Activated naive CD8-positive, alpha-beta T cell (primary cell): ENCODE results near the gene KCTD4.
"Not testable (repeated sequence)": the region's sequence is repeated elsewhere in the genome, so short reads cannot be mapped to it uniquely, and the experiment has no call there.

Experiments used
- H3K27ac Mint-ChIP-seq: one replicate; pipeline ENCODE4 v1.8.0; 2021; ENCODE audit warnings: mixed read lengths
- H3K27me3 Mint-ChIP-seq: one replicate; pipeline ENCODE4 v1.8.0; 2021; ENCODE audit warnings: mixed read lengths
- H3K36me3 Mint-ChIP-seq: one replicate; pipeline ENCODE4 v1.8.0; 2021; ENCODE audit warnings: mixed read lengths
- H3K4me1 Mint-ChIP-seq: one replicate; pipeline ENCODE4 v1.8.0; 2021; ENCODE audit warnings: low read depth, mixed read lengths
- H3K4me3 Mint-ChIP-seq: one replicate; pipeline ENCODE4 v1.8.0; 2021; ENCODE audit warnings: mild to moderate bottlenecking, mixed read lengths
- H3K9me3 Mint-ChIP-seq: one replicate; pipeline ENCODE4 v1.8.0; 2021; ENCODE audit warnings: low read depth, mixed read lengths

KCTD4 gene

DNA sequence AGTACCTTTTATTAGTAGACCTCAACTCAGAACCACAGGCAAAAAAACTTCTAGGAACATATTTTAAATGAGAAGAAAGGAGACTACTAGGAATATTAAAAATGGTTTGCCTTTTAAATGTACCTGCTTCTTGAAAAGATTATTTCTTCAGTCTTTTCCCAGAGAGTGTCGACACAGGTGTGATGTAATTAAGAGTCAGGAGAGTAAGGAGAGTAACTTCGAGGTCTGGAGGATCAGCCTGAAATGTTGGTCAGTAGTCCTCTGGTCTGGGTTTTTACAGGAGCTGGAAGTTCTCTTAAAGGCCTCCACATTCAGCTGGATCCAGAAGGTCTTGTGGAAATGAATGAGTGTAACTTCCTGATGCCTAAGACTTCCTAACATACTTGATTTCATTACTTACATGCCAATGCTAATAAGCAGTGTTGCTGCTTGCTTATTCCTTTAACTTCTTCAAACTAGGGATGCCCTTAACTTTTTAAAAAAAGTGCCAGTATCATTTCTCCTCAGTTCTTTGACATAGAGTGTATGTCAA is at the start of gene KCTD4:
TSS of gene KCTD4 (minus strand) at position 345 of the 532 bp plus-strand sequence. CDS start 6,478 bp downstream, outside the sequence.
- Mint-ChIP-seq H3K4me3 (no peak within 1 kb of the TSS), H3K27me3 (no peaks in the 10 kb centered on the region), H3K36me3 (peaks cover 19% of the 10 kb centered on the region), H3K27ac (peak within 1 kb of the TSS; percentile 42), H3K4me1 (peaks cover 13% of the 10 kb centered on the region), H3K9me3 (no peaks in the 10 kb centered on the region)

- Mint-ChIP-seq H3K4me1 (peaks cover 3% of the 10 kb centered on the region), H3K27me3 (no peaks in the 10 kb centered on the region), H3K36me3 (peaks cover 16% of the 10 kb centered on the region), H3K27ac (no peak overlapping the region), H3K9me3 (no peaks in the 10 kb centered on the region), H3K4me3 (no peak overlapping the region)
Measured at GRCh38 chr13:45249662-45250061, 48.8 kb upstream of the KCTD4 start.

DNA sequence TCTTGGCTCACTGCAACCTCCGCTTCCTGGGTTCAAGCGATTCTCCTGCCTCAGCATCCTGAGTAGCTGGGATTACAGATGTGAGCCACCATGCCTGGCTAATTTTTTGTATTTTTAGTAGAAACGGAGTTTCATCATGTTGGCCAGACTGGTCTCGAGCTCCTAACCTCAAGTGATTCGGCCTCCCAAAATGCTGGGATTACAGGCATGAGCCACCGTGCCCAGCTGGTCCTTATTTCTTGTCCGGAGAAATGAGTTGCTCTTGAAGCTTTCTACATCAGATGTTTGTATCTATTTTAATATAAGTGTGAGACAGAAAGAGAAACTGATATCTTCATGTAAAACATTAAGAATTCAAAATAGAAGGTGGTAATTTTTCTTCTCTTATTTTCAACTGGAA is 43.9 kb upstream of the KCTD4 start:
- not testable (repeated sequence) for H3K27ac Mint-ChIP-seq, H3K9me3 Mint-ChIP-seq, H3K4me3 Mint-ChIP-seq, H3K27me3 Mint-ChIP-seq
- peaks cover 10% of the 10 kb centered on the region for H3K36me3 Mint-ChIP-seq
- peaks cover 13% of the 10 kb centered on the region for H3K4me1 Mint-ChIP-seq

DNA sequence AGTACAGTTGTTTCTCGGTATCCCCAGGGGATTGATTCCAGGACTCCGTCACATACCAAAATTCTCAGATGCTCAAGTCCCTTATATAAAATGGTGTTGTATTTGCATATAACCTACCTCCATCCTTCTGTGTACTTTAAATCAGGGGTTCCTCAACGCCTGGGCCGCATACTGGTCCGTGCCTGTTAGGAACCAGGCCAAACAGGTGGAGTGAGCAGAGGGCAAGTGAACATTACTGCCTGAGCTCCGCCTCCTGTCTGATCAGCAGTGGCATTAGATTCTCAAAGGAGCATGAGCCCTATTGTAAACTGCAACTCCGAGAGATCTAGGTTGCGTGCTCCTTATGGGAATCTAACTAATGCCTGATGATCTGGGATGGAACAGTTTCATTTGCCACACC is 42.2 kb upstream of the KCTD4 start:
- no peak overlapping the region for H3K4me3 Mint-ChIP-seq
- peaks cover 13% of the 10 kb centered on the region for H3K4me1 Mint-ChIP-seq
- H3K27me3 Mint-ChIP-seq: no peaks in the 10 kb centered on the region
- no peaks in the 10 kb centered on the region for H3K9me3 Mint-ChIP-seq
- H3K36me3 Mint-ChIP-seq: peaks cover 11% of the 10 kb centered on the region
- no peak overlapping the region for H3K27ac Mint-ChIP-seq

DNA sequence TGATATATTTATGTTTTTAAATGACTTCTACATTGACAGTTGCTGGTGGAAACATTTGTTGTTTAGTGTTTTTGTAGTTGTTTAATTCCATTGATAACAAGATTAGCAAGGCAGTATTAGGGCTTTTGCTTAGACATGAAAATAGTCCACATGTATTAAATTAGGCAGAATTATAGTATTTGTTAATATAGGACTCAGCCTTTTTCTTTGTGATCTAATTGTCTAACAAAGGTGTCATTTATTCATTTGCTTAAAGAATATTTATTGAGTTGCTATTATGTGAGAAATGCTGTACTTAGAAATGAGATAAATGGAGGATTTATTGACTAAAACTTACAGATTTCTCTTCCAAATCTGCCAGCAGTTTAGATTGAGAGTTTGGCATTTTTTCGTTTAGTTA is 41.7 kb upstream of the KCTD4 start:
- Mint-ChIP-seq H3K27ac (no peak overlapping the region), H3K27me3 (no peaks in the 10 kb centered on the region), H3K4me3 (no peak overlapping the region), H3K4me1 (peaks cover 13% of the 10 kb centered on the region), H3K36me3 (peaks cover 11% of the 10 kb centered on the region), H3K9me3 (no peaks in the 10 kb centered on the region)

DNA sequence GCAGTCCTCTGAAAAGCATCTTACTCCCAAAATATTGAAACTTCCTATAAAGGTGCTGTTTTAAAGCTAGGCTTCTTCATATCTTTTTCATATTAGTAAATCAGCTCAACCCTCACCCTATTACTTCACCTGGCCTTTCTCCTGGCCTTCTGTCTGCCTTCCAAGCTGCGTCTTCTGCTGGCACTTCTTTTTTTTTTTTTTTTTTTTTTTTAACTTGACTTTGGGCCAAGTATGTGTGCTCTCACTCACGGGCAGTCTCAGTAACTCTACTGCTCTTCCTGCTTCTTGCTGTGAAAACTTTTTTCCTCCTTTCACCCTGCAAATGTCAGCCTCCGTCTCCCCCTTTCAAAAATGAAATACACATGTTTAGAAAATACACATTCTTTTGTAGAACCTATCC is 41.2 kb upstream of the KCTD4 start:
- H3K4me1 Mint-ChIP-seq: peaks cover 13% of the 10 kb centered on the region
- no peaks in the 10 kb centered on the region for H3K9me3 Mint-ChIP-seq
- H3K36me3 Mint-ChIP-seq: peaks cover 11% of the 10 kb centered on the region
- H3K4me3 Mint-ChIP-seq: no peak overlapping the region
- H3K27me3 Mint-ChIP-seq: no peaks in the 10 kb centered on the region
- peak overlapping the region; percentile 5 for H3K27ac Mint-ChIP-seq

DNA sequence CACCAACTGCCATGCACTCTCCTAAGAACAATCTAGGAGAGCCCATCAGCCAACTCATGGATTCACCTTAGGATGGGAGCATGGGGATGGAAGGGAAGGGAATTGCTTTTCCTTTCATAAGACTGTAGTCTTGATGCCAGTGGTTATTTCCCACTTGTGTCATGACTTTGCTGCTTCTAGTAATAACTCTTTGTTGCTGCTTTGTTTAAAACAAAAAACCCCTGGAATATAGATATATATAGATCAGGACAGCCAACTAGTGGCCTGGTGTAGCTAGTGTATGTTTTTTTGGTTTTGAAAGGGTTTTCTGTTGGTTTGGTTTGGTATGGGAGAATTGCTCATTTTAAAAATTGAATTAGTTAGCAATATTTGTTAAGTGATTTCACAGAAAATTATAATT is 39.3 kb upstream of the KCTD4 start:
- no peaks in the 10 kb centered on the region for H3K27me3 Mint-ChIP-seq
- H3K4me3 Mint-ChIP-seq: no peak overlapping the region
- peaks cover 16% of the 10 kb centered on the region for H3K4me1 Mint-ChIP-seq
- H3K27ac Mint-ChIP-seq: no peak overlapping the region
- peaks cover 6% of the 10 kb centered on the region for H3K36me3 Mint-ChIP-seq
- no peaks in the 10 kb centered on the region for H3K9me3 Mint-ChIP-seq

DNA sequence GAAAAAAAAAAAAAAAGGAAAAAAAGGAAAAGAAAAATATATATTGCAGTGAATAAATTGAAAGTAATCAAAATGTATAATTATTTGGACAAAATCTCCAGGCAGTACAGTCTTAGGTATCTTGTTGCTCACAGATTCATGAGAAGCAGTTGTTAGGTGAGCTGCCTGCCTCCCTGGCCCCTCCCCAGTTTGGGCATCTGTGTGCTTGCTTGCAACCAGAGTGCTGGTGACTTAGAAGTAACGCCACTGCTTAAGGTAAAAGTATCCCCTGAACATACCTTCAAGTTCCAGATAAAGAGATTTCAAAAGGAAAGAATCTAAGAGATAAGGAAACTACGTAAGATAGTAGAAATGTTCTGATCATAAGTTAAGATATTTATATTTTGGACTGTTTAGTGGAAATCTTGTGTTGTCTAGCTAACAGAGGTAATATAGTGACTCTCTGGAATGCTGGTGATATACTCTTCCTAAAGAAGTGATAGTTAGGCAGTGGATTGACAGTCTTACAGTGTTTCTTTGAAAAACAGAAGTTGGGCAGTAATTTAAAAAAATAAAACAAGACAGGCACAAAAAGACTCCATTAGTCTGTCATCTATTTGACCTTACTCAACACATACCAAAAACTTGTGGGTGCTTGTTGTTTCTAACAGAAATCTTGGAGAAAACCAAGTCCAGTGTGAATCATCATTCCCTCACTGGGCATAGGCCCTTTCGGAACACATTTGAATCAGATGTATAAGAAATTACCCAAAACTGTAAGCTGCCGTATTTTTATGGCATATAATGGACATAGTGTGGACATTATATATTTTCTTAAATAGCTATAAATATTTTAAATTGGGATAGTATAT is 38.3 kb upstream of the KCTD4 start:
- Mint-ChIP-seq H3K9me3 (no peaks in the 10 kb centered on the region), H3K4me1 (peaks cover 16% of the 10 kb centered on the region), H3K27ac (no peak overlapping the region), H3K27me3 (no peaks in the 10 kb centered on the region), H3K36me3 (peaks cover 6% of the 10 kb centered on the region), H3K4me3 (no peak overlapping the region)

GRCh38 chr13:45232591-45232990 is 31.7 kb upstream of the KCTD4 start:
- Mint-ChIP-seq H3K4me3 (no peak overlapping the region), H3K4me1 (peaks cover 3% of the 10 kb centered on the region), H3K27me3 (no peaks in the 10 kb centered on the region), H3K9me3 (no peaks in the 10 kb centered on the region), H3K36me3 (peaks cover 11% of the 10 kb centered on the region), H3K27ac (no peak overlapping the region)

DNA sequence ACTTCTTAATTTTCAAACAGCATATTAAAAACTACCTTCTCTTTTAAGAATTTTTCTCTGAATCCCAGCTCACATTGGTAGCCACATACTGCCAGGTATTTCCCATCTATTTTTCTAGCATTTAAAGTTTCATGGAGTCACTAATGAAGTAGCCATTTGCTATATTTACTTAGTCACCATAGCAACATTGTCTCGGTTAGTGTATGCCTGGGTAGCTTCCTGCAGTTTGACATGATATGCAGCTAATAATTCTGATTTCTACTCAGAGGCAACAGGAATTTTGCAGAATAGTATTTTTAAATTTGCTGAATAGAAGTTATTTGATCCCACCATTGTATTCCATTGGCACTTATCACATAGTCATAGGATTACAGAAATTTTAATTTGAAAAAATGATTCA is 30.9 kb upstream of the KCTD4 start:
- Mint-ChIP-seq H3K36me3 (peaks cover 11% of the 10 kb centered on the region), H3K27ac (no peak overlapping the region), H3K27me3 (no peaks in the 10 kb centered on the region), H3K4me3 (no peak overlapping the region), H3K4me1 (peaks cover 3% of the 10 kb centered on the region), H3K9me3 (no peaks in the 10 kb centered on the region)

GRCh38 chr13:45231305-45231704 is 30.5 kb upstream of the KCTD4 start:
- no peak overlapping the region for H3K4me3 Mint-ChIP-seq
- H3K9me3 Mint-ChIP-seq: no peaks in the 10 kb centered on the region
- no peak overlapping the region for H3K27ac Mint-ChIP-seq
- no peaks in the 10 kb centered on the region for H3K27me3 Mint-ChIP-seq
- peaks cover 4% of the 10 kb centered on the region for H3K4me1 Mint-ChIP-seq
- H3K36me3 Mint-ChIP-seq: peaks cover 11% of the 10 kb centered on the region

DNA sequence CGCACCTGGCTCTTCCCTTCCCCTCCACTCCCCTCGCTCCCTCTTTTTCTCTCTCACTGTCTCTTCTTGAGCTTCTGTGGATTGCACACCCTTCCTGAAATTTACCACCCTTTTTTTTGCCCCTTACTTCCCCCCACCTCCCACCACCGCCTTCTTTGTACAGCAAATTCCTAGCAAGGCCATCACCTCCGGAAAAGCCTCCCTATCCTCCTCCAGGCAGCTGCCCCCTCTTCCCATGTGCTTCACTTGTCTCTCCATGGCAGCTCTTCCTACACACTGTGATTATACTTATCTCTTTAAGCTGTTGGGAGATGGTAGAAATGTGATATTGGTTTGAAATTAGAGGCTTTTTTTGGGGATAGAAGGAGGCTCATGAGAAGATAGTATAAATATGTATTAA is 28.3 kb upstream of the KCTD4 start:
- Mint-ChIP-seq H3K27ac (no peak overlapping the region), H3K9me3 (no peaks in the 10 kb centered on the region), H3K36me3 (peaks cover 12% of the 10 kb centered on the region), H3K4me3 (no peak overlapping the region), H3K4me1 (peaks cover 11% of the 10 kb centered on the region), H3K27me3 (no peaks in the 10 kb centered on the region)

- H3K27ac Mint-ChIP-seq: no peak overlapping the region
- H3K4me3 Mint-ChIP-seq: no peak overlapping the region
- H3K27me3 Mint-ChIP-seq: no peaks in the 10 kb centered on the region
- H3K4me1 Mint-ChIP-seq: peaks cover 12% of the 10 kb centered on the region
- H3K9me3 Mint-ChIP-seq: no peaks in the 10 kb centered on the region
- peaks cover 13% of the 10 kb centered on the region for H3K36me3 Mint-ChIP-seq
Measured at GRCh38 chr13:45228002-45228401, 27.2 kb upstream of the KCTD4 start.

- H3K36me3 Mint-ChIP-seq: peaks cover 16% of the 10 kb centered on the region
- no peaks in the 10 kb centered on the region for H3K27me3 Mint-ChIP-seq
- no peak overlapping the region for H3K27ac Mint-ChIP-seq
- no peaks in the 10 kb centered on the region for H3K9me3 Mint-ChIP-seq
- H3K4me1 Mint-ChIP-seq: peaks cover 16% of the 10 kb centered on the region
- H3K4me3 Mint-ChIP-seq: no peak overlapping the region
Measured at GRCh38 chr13:45226024-45226423, 25.2 kb upstream of the KCTD4 start.

- peaks cover 17% of the 10 kb centered on the region for H3K36me3 Mint-ChIP-seq
- H3K4me3 Mint-ChIP-seq: no peak overlapping the region
- no peaks in the 10 kb centered on the region for H3K9me3 Mint-ChIP-seq
- no peaks in the 10 kb centered on the region for H3K27me3 Mint-ChIP-seq
- peaks cover 16% of the 10 kb centered on the region for H3K4me1 Mint-ChIP-seq
- H3K27ac Mint-ChIP-seq: no peak overlapping the region
Measured at GRCh38 chr13:45225370-45225769, 24.5 kb upstream of the KCTD4 start.

DNA sequence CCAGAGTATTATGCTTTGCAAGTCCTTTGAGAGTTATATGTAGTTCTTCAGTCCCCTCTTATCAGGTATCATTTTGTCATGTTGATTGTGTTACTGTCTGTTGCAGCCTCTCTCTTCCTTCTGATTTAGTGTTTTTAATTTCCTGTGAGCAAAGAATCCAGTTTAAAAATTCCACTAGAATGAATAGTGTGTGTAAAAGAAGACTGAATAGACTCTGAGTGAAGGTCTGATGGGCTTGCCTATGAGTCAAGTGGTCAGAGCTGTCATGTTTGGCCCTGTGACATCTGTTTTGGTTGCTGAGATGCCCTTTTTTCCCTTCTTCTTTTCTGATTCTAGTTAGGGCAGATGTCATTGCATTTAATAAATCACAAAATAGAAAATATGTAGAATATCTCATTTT is 23.3 kb upstream of the KCTD4 start:
- no peaks in the 10 kb centered on the region for H3K9me3 Mint-ChIP-seq
- peaks cover 18% of the 10 kb centered on the region for H3K4me1 Mint-ChIP-seq
- no peak overlapping the region for H3K4me3 Mint-ChIP-seq
- no peak overlapping the region for H3K27ac Mint-ChIP-seq
- peaks cover 19% of the 10 kb centered on the region for H3K36me3 Mint-ChIP-seq
- H3K27me3 Mint-ChIP-seq: no peaks in the 10 kb centered on the region
